HEK293 (cell line): ENCODE results near the gene HOXA3.

Experiments used
- CTCF ChIA-PET: fragments of 350-600 bp; formaldehyde crosslinking; extraction: SDS; loops from one replicate; lab custom pipeline; 2021; ENCODE audit warnings: antibody characterized with exemption; lab: Yijun Ruan, JAX
- POLR2A ChIA-PET: fragments of 300-600 bp; formaldehyde crosslinking; extraction: SDS; loops from one replicate; lab custom pipeline; 2020; ENCODE audit warnings: antibody characterized with exemption, inconsistent platforms; lab: Yijun Ruan, JAX
- H3K27ac ChIP-seq: fragments of 200-500 bp; sonication (Bioruptor generic); 2 replicates; pipeline ENCODE4 v1.5.1; 2014; ENCODE audit warnings: low read depth, low read length, control low read depth, inconsistent platforms; ENCODE audit errors: extremely low read depth
- H3K36me3 ChIP-seq, 2 experiments: fragments of 200-500 bp in 1 of 2; sonication (Bioruptor generic) in 1 of 2; 1 replicate in 1 of 2; 2 replicates in 1 of 2; pipeline ENCODE4 v1.5.1; 2014 to 2017; ENCODE audit warnings: inconsistent platforms in 2 of 2, low read length in 2 of 2; ENCODE audit not compliant: control insufficient read depth in 2 of 2, insufficient read depth in 1 of 2
- H3K4me1 ChIP-seq: fragments of 200-500 bp; sonication (Bioruptor generic); 2 replicates; pipeline ENCODE4 v1.5.1; 2014; ENCODE audit warnings: mild to moderate bottlenecking, low read length, inconsistent platforms; ENCODE audit not compliant: control insufficient read depth, insufficient read depth
- H3K4me3 ChIP-seq: 2 replicates; pipeline ENCODE4 v1.5.1; 2011; ENCODE audit warnings: low read depth, mild to moderate bottlenecking, control low read depth, low read length, moderate library complexity
- H3K9me3 ChIP-seq: fragments of 200-500 bp; sonication (Bioruptor generic); 2 replicates; pipeline ENCODE4 v1.5.1; 2014; ENCODE audit warnings: low read depth, low read length, inconsistent platforms; ENCODE audit not compliant: control insufficient read depth, insufficient read depth
- ATF2 ChIP-seq: fragments of 450-650 bp; formaldehyde crosslinking; IDR thresholded peaks from 2 replicates; pipeline ENCODE4 v1.5.1; 2016; ENCODE audit warnings: missing biosample characterization, missing genetic modification characterization, low read depth
- FEZF1 ChIP-seq: fragments of 450-650 bp; formaldehyde crosslinking; IDR thresholded peaks from 2 replicates; pipeline ENCODE4 v1.5.1; 2016; ENCODE audit warnings: missing biosample characterization, missing genetic modification characterization
- GFI1B ChIP-seq: fragments of 450-650 bp; formaldehyde crosslinking; IDR thresholded peaks from 2 replicates; pipeline ENCODE4 v1.5.1; 2016; ENCODE audit warnings: missing biosample characterization, missing genetic modification characterization
- GLIS2 ChIP-seq: fragments of 450-650 bp; formaldehyde crosslinking; IDR thresholded peaks from 2 replicates; pipeline ENCODE4 v1.5.1; 2016; ENCODE audit warnings: missing biosample characterization, missing genetic modification characterization
- MEIS1 ChIP-seq: sonication (generic); formaldehyde crosslinking; IDR thresholded peaks from 2 replicates; pipeline ENCODE4 v1.8.1; 2022; ENCODE audit warnings: missing genetic modification reagents, mild to moderate bottlenecking, borderline replicate concordance
- OSR2 ChIP-seq: fragments of 450-650 bp; formaldehyde crosslinking; IDR thresholded peaks from 2 replicates; pipeline ENCODE4 v1.5.1; 2016; ENCODE audit warnings: missing biosample characterization, missing genetic modification characterization
- OVOL3 ChIP-seq: fragments of 450-650 bp; formaldehyde crosslinking; IDR thresholded peaks from 2 replicates; pipeline ENCODE4 v1.5.1; 2016; ENCODE audit warnings: missing biosample characterization, missing genetic modification characterization
- PBX3 ChIP-seq: sonication (generic); formaldehyde crosslinking; IDR thresholded peaks from 2 replicates; pipeline ENCODE4 v1.8.1; 2022; ENCODE audit warnings: mild to moderate bottlenecking, moderate library complexity, missing genetic modification reagents
- TSHZ1 ChIP-seq: fragments of 450-650 bp; formaldehyde crosslinking; IDR thresholded peaks from 2 replicates; pipeline ENCODE4 v1.5.1; 2016; ENCODE audit warnings: missing biosample characterization, missing genetic modification characterization, borderline replicate concordance
- ZBTB10 ChIP-seq: fragments of 450-650 bp; formaldehyde crosslinking; IDR thresholded peaks from 2 replicates; pipeline ENCODE4 v1.5.1; 2016; ENCODE audit warnings: missing biosample characterization, missing genetic modification characterization
- ZNF140 ChIP-seq: fragments of 450-650 bp; formaldehyde crosslinking; IDR thresholded peaks from 2 replicates; pipeline ENCODE4 v1.5.1; 2016; ENCODE audit warnings: missing biosample characterization, missing genetic modification characterization
- ZNF157 ChIP-seq: fragments of 450-650 bp; formaldehyde crosslinking; IDR thresholded peaks from 2 replicates; pipeline ENCODE4 v1.5.1; 2016; ENCODE audit warnings: missing biosample characterization, missing genetic modification characterization
- ZNF324 ChIP-seq: fragments of 450-650 bp; formaldehyde crosslinking; IDR thresholded peaks from 2 replicates; pipeline ENCODE4 v1.5.1; 2016; ENCODE audit warnings: missing biosample characterization, missing genetic modification characterization
- ZNF404 ChIP-seq: fragments of 450-650 bp; formaldehyde crosslinking; IDR thresholded peaks from 2 replicates; pipeline ENCODE4 v1.5.1; 2017; ENCODE audit warnings: missing biosample characterization, missing genetic modification characterization
- ZNF585B ChIP-seq: fragments of 450-650 bp; formaldehyde crosslinking; IDR thresholded peaks from 2 replicates; pipeline ENCODE4 v1.5.1; 2016; ENCODE audit warnings: missing biosample characterization, missing genetic modification characterization
- ZNF610 ChIP-seq: fragments of 450-650 bp; formaldehyde crosslinking; IDR thresholded peaks from 2 replicates; pipeline ENCODE4 v1.5.1; 2016; ENCODE audit warnings: missing biosample characterization, missing genetic modification characterization, borderline replicate concordance
- ZNF626 ChIP-seq: fragments of 450-650 bp; sonication (Bioruptor Pico); formaldehyde crosslinking; IDR thresholded peaks from 2 replicates; pipeline ENCODE4 v1.5.1; 2018; ENCODE audit warnings: missing biosample characterization, missing genetic modification characterization, inconsistent platforms
- ZNF660 ChIP-seq: fragments of 450-650 bp; IDR thresholded peaks from 2 replicates; pipeline ENCODE4 v1.5.1; 2018; ENCODE audit warnings: missing biosample characterization, mild to moderate bottlenecking, missing genetic modification characterization
- ZNF777 ChIP-seq: fragments of 450-650 bp; formaldehyde crosslinking; IDR thresholded peaks from 2 replicates; pipeline ENCODE4 v1.5.1; 2017; ENCODE audit warnings: missing biosample characterization, missing genetic modification characterization, borderline replicate concordance
- ZNF830 ChIP-seq: fragments of 450-650 bp; IDR thresholded peaks from 2 replicates; pipeline ENCODE4 v1.5.0; 2018; ENCODE audit warnings: missing biosample characterization, missing genetic modification characterization, low read depth, mild to moderate bottlenecking, moderate library complexity
- TF ChIP-seq, protein P1 (sequence below): fragments of 450-650 bp; formaldehyde crosslinking; IDR thresholded peaks from 2 replicates; pipeline ENCODE4 v1.5.1; 2016; ENCODE audit warnings: missing biosample characterization, missing genetic modification characterization
- TF ChIP-seq, protein P2 (sequence below): fragments of 450-650 bp; IDR thresholded peaks from 2 replicates; pipeline ENCODE4 v1.5.1; 2018; ENCODE audit warnings: missing biosample characterization, mild to moderate bottlenecking, missing genetic modification characterization

HOXA3 gene

GRCh38 chr7:27151931-27152815, at the start of gene HOXA3:
HOXA3 (minus strand) TSS chr7:27152583; CDS start chr7:27110640, 41,943 bp downstream.
- H3K9me3 ChIP-seq = no peaks in the 10 kb centered on the region
- peak within 1 kb of the TSS; percentile 99 for H3K27ac ChIP-seq
- POLR2A ChIA-PET = interaction anchor here (1.1 to 5.6 kb wide), 5 partner anchors 10 to 38 kb away, joined by 3 to 42 read pairs (median 14); partner anchors contain the start of gene HOXA9
- H3K4me1 ChIP-seq = peaks cover 7% of the 10 kb centered on the region
- peak within 1 kb of the TSS; percentile 59 for H3K4me3 ChIP-seq
- CTCF ChIA-PET = interaction anchor here (0.6 to 1.2 kb wide), 2 partner anchors 471 to 1295 kb away, joined by 3 to 4 read pairs; no protein-coding TSS in a partner anchor
- H3K36me3 ChIP-seq = peaks cover 0 to 28% of the 10 kb centered on the region in 2 experiments; a peak in 1 of 3 replicates
- TF ChIP-seq ZNF324 (tag by site-specific recombination) = no peak; the same call in 1 of the 2 replicates
- TF ChIP-seq ZBTB10 = peak; percentile 72
- TF ChIP-seq ZNF585B = no peak
- no peak for TF ChIP-seq PBX3 (CRISPR knock-in tag)
- peak; percentile 98 for TF ChIP-seq GLIS2 (tag by site-specific recombination)
- TF ChIP-seq ZNF140 (tag by site-specific recombination) = no peak
- TF ChIP-seq ZNF157 = no peak
- peak; percentile 72 for TF ChIP-seq FEZF1 (tag by site-specific recombination)
- no peak for TF ChIP-seq ZNF660 (tag by site-specific recombination)
- no peak for TF ChIP-seq TSHZ1 (tag by site-specific recombination)
- TF ChIP-seq, protein P1, sequence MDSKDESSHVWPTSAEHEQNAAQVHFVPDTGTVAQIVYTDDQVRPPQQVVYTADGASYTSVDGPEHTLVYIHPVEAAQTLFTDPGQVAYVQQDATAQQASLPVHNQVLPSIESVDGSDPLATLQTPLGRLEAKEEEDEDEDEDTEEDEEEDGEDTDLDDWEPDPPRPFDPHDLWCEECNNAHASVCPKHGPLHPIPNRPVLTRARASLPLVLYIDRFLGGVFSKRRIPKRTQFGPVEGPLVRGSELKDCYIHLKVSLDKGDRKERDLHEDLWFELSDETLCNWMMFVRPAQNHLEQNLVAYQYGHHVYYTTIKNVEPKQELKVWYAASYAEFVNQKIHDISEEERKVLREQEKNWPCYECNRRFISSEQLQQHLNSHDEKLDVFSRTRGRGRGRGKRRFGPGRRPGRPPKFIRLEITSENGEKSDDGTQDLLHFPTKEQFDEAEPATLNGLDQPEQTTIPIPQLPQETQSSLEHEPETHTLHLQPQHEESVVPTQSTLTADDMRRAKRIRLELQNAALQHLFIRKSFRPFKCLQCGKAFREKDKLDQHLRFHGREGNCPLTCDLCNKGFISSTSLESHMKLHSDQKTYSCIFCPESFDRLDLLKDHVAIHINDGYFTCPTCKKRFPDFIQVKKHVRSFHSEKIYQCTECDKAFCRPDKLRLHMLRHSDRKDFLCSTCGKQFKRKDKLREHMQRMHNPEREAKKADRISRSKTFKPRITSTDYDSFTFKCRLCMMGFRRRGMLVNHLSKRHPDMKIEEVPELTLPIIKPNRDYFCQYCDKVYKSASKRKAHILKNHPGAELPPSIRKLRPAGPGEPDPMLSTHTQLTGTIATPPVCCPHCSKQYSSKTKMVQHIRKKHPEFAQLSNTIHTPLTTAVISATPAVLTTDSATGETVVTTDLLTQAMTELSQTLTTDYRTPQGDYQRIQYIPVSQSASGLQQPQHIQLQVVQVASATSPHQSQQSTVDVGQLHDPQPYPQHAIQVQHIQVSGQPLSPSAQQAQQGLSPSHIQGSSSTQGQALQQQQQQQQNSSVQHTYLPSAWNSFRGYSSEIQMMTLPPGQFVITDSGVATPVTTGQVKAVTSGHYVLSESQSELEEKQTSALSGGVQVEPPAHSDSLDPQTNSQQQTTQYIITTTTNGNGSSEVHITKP (tag by site-specific recombination) = peak; percentile 35; the same call in 1 of the 2 replicates
- TF ChIP-seq ZNF610 = no peak
- no peak for TF ChIP-seq ZNF626 (tag by site-specific recombination)
- TF ChIP-seq OVOL3 (tag by site-specific recombination) = no peak
- TF ChIP-seq, protein P2, sequence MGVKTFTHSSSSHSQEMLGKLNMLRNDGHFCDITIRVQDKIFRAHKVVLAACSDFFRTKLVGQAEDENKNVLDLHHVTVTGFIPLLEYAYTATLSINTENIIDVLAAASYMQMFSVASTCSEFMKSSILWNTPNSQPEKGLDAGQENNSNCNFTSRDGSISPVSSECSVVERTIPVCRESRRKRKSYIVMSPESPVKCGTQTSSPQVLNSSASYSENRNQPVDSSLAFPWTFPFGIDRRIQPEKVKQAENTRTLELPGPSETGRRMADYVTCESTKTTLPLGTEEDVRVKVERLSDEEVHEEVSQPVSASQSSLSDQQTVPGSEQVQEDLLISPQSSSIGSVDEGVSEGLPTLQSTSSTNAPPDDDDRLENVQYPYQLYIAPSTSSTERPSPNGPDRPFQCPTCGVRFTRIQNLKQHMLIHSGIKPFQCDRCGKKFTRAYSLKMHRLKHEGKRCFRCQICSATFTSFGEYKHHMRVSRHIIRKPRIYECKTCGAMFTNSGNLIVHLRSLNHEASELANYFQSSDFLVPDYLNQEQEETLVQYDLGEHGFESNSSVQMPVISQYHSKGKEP (tag by site-specific recombination) = peak; percentile 75
- TF ChIP-seq ZNF830 = no peak
- TF ChIP-seq MEIS1 (CRISPR knock-in tag) = no peak
- TF ChIP-seq GFI1B = no peak
- TF ChIP-seq ZNF777 (tag by site-specific recombination) = no peak
- TF ChIP-seq ATF2 = no peak
- peak; percentile 48 for TF ChIP-seq OSR2 (tag by site-specific recombination)
- TF ChIP-seq ZNF404 (tag by site-specific recombination) = no peak
